ENCODE measurements around the gene SQOR.

SQOR gene

GRCh38 chr15:45634432-45635190 is at the start of gene SQOR:
Gene SQOR (plus strand): TSS chr15:45635029. CDS start chr15:45658924, 23,895 bp downstream.
- DNase-seq, result peak; percentile 79
- ATAC-seq, result peak; percentile 81

GRCh38 chr15:45585069-45585791 is 49.6 kb upstream of the SQOR start:
- no peak for ATAC-seq
- no peak for DNase-seq

- no peak for DNase-seq
- no peak for ATAC-seq
Observed at GRCh38 chr15:45586125-45586524, 48.7 kb upstream of the SQOR start.

GRCh38 chr15:45586601-45587094 is 48.2 kb upstream of the SQOR start:
- ATAC-seq (no peak), DNase-seq (no peak)

- peak; percentile 91 for ATAC-seq
- peak; percentile 90 for DNase-seq
Observed at GRCh38 chr15:45587095-45587862, 47.5 kb upstream of the SQOR start, which contains the start of gene BLOC1S6. Gene BLOC1S6 (plus strand): TSS chr15:45587379. CDS start chr15:45587444, 65 bp downstream.

- ATAC-seq (no peak), DNase-seq (no peak)
Observed at GRCh38 chr15:45587863-45588170, 47.0 kb upstream of the SQOR start.

- no peak for DNase-seq
- ATAC-seq, result no peak
Observed at GRCh38 chr15:45588219-45588875, 46.5 kb upstream of the SQOR start.

GRCh38 chr15:45589256-45589655 is 45.6 kb upstream of the SQOR start:
- ATAC-seq, result no peak
- no peak for DNase-seq

- no peak for DNase-seq
- ATAC-seq, result no peak
Observed at GRCh38 chr15:45594319-45594718, 40.5 kb upstream of the SQOR start.

- DNase-seq, result no peak
- no peak for ATAC-seq
Observed at GRCh38 chr15:45594835-45595530, 39.8 kb upstream of the SQOR start.

GRCh38 chr15:45603881-45604280 is 30.9 kb upstream of the SQOR start:
- no peak for ATAC-seq
- DNase-seq, result no peak

GRCh38 chr15:45604326-45604725 is 30.5 kb upstream of the SQOR start:
- no peak for ATAC-seq
- no peak for DNase-seq

- ATAC-seq (no peak), DNase-seq (no peak)
Observed at GRCh38 chr15:45606413-45606812, 28.4 kb upstream of the SQOR start.

- ATAC-seq (no peak), DNase-seq (no peak)
Observed at GRCh38 chr15:45606841-45607240, 28.0 kb upstream of the SQOR start.

GRCh38 chr15:45611305-45611704 is 23.5 kb upstream of the SQOR start:
- ATAC-seq (no peak), DNase-seq (no peak)

GRCh38 chr15:45612790-45613415 is 21.9 kb upstream of the SQOR start:
- DNase-seq, result no peak

GRCh38 chr15:45616901-45617323 is 17.9 kb upstream of the SQOR start:
- DNase-seq (no peak), ATAC-seq (no peak)

More at GRCh38 chr15:45612790-45613415, 21.9 kb upstream of the SQOR start:
- ATAC-seq, result no peak

GRCh38 chr15:45618813-45619212 is 16.0 kb upstream of the SQOR start:
- ATAC-seq (peak; percentile 67), DNase-seq (no peak)

GRCh38 chr15:45628136-45628535 is 6.7 kb upstream of the SQOR start:
- ATAC-seq, result no peak

GRCh38 chr15:45630917-45631691 is 3.7 kb upstream of the SQOR start:
- ATAC-seq, result no peak
- DNase-seq, result no peak

More at GRCh38 chr15:45628136-45628535, 6.7 kb upstream of the SQOR start:
- DNase-seq, result no peak
